HUES64 (cell line): Measurements from ENCODE around the gene TCF7L1.

ENCODE experiments used
- H3K27ac ChIP-seq: 2 replicates; pipeline ENCODE4 v1.7.0; 2013; ENCODE audit warnings: low read depth, low read length, inconsistent platforms
- H3K27me3 ChIP-seq: 2 replicates; pipeline ENCODE4 v1.6.1; 2013; ENCODE audit warnings: mild to moderate bottlenecking, low read length; ENCODE audit not compliant: insufficient read depth
- H3K36me3 ChIP-seq: 2 replicates; pipeline ENCODE4 v1.6.1; 2013; ENCODE audit warnings: mild to moderate bottlenecking, low read length; ENCODE audit not compliant: insufficient read depth
- H3K4me1 ChIP-seq: 2 replicates; pipeline ENCODE4 v1.6.1; 2013; ENCODE audit warnings: mild to moderate bottlenecking, low read length, moderate library complexity; ENCODE audit not compliant: insufficient read depth
- H3K4me3 ChIP-seq: 2 replicates; pipeline ENCODE4 v1.5.1; 2013; ENCODE audit warnings: mild to moderate bottlenecking, low read length, moderate library complexity
- H3K9ac ChIP-seq: 2 replicates; pipeline ENCODE4 v1.6.1; 2013; ENCODE audit warnings: mild to moderate bottlenecking, low read depth, low read length
- H3K9me3 ChIP-seq: 2 replicates; pipeline ENCODE4 v1.6.1; 2013; ENCODE audit warnings: low read depth, low read length; ENCODE audit not compliant: insufficient read depth
- WGBS: fragments of 150-250, 120-280 bp; methylation state at CpG from one replicate; pipeline ENCODE4 v1.1.7; 2013; ENCODE audit warnings: missing lambda C conversion rate; 5-methylcytosine and 5-hydroxymethylcytosine counted together

Gene TCF7L1

GRCh38 chr2:85177031-85177824 is 44.0 kb downstream of the TCF7L1 start:
- no peak overlapping the region for H3K9ac ChIP-seq
- H3K9me3 ChIP-seq, result no peaks in the 10 kb centered on the region
- H3K4me3 ChIP-seq, result no peak overlapping the region
- H3K27ac ChIP-seq, result no peak overlapping the region; the same call in 1 of the 2 replicates
- peaks cover 6% of the 10 kb centered on the region; the same call in 1 of the 2 replicates for H3K36me3 ChIP-seq
- peaks cover 70% of the 10 kb centered on the region for H3K4me1 ChIP-seq
- WGBS, result 95% methylated on average over 6 of the region's 7 CpGs
- H3K27me3 ChIP-seq, result no peaks in the 10 kb centered on the region

- Histone ChIP-seq H3K27ac (peak overlapping the region; percentile 67), H3K4me3 (no peak overlapping the region), H3K9ac (no peak overlapping the region), H3K36me3 (peaks cover 6% of the 10 kb centered on the region; the same call in 1 of the 2 replicates), H3K27me3 (no peaks in the 10 kb centered on the region), H3K9me3 (no peaks in the 10 kb centered on the region), H3K4me1 (peaks cover 70% of the 10 kb centered on the region)
- WGBS, result 88% methylated on average over 1 of the region's 1 CpG
Observed at GRCh38 chr2:85178154-85178553, 45.0 kb downstream of the TCF7L1 start.

GRCh38 chr2:85178980-85179411 is 45.8 kb downstream of the TCF7L1 start:
- no peak overlapping the region for H3K4me3 ChIP-seq
- no peaks in the 10 kb centered on the region for H3K9me3 ChIP-seq
- H3K4me1 ChIP-seq, result peaks cover 69% of the 10 kb centered on the region
- no peaks in the 10 kb centered on the region for H3K27me3 ChIP-seq
- 26% methylated on average over 5 of the region's 5 CpGs for WGBS
- peak overlapping the region; percentile 67 for H3K27ac ChIP-seq
- H3K36me3 ChIP-seq, result peaks cover 6% of the 10 kb centered on the region; the same call in 1 of the 2 replicates
- no peak overlapping the region for H3K9ac ChIP-seq

- H3K27ac ChIP-seq, result peak overlapping the region; percentile 67; the same call in 1 of the 2 replicates
- peaks cover 6% of the 10 kb centered on the region; the same call in 1 of the 2 replicates for H3K36me3 ChIP-seq
- H3K4me1 ChIP-seq, result peaks cover 63% of the 10 kb centered on the region
- H3K9ac ChIP-seq, result no peak overlapping the region
- H3K27me3 ChIP-seq, result no peaks in the 10 kb centered on the region
- no peaks in the 10 kb centered on the region for H3K9me3 ChIP-seq
- WGBS, result 47% methylated on average over 2 of the region's 3 CpGs
- no peak overlapping the region for H3K4me3 ChIP-seq
Observed at GRCh38 chr2:85179541-85179940, 46.3 kb downstream of the TCF7L1 start.

- Histone ChIP-seq H3K27me3 (no peaks in the 10 kb centered on the region), H3K27ac (no peak overlapping the region), H3K36me3 (peaks cover 6% of the 10 kb centered on the region; the same call in 1 of the 2 replicates), H3K9me3 (no peaks in the 10 kb centered on the region), H3K9ac (no peak overlapping the region), H3K4me3 (no peak overlapping the region), H3K4me1 (peaks cover 54% of the 10 kb centered on the region)
- 86% methylated on average over 12 of the region's 12 CpGs for WGBS
Observed at GRCh38 chr2:85180322-85181133, 47.3 kb downstream of the TCF7L1 start.

- Histone ChIP-seq H3K27ac (0 out of 2 replicates have a peak overlapping the region, but pooled peaks have one; percentile 4), H3K27me3 (no peaks in the 10 kb centered on the region), H3K4me3 (no peak overlapping the region), H3K36me3 (peaks cover 6% of the 10 kb centered on the region; the same call in 1 of the 2 replicates), H3K9ac (no peak overlapping the region), H3K4me1 (peaks cover 47% of the 10 kb centered on the region), H3K9me3 (no peaks in the 10 kb centered on the region)
- WGBS, result 59% methylated on average over 5 of the region's 5 CpGs
Observed at GRCh38 chr2:85181134-85181631, 48.0 kb downstream of the TCF7L1 start.

- 92% methylated on average over 11 of the region's 11 CpGs for WGBS
- H3K4me1 ChIP-seq, result peaks cover 44% of the 10 kb centered on the region
- peaks cover 13% of the 10 kb centered on the region for H3K36me3 ChIP-seq
- no peak overlapping the region for H3K9ac ChIP-seq
- H3K9me3 ChIP-seq, result no peaks in the 10 kb centered on the region
- H3K27me3 ChIP-seq, result no peaks in the 10 kb centered on the region
- no peak overlapping the region for H3K27ac ChIP-seq
- no peak overlapping the region for H3K4me3 ChIP-seq
Observed at GRCh38 chr2:85181844-85182456, 48.8 kb downstream of the TCF7L1 start.

- no peak overlapping the region for H3K4me3 ChIP-seq
Observed at GRCh38 chr2:85183076-85183475, 49.9 kb downstream of the TCF7L1 start.

GRCh38 chr2:85183479-85183878 is 50.3 kb downstream of the TCF7L1 start:
- Histone ChIP-seq H3K4me1 (peaks cover 41% of the 10 kb centered on the region), H3K9ac (no peak overlapping the region), H3K9me3 (no peaks in the 10 kb centered on the region), H3K36me3 (peaks cover 13% of the 10 kb centered on the region), H3K27ac (no peak overlapping the region), H3K27me3 (no peaks in the 10 kb centered on the region), H3K4me3 (no peak overlapping the region)
- WGBS, result 70% methylated on average over 4 of the region's 4 CpGs

More at GRCh38 chr2:85183076-85183475, 49.9 kb downstream of the TCF7L1 start:
- no peak overlapping the region for H3K27ac ChIP-seq
- H3K27me3 ChIP-seq, result no peaks in the 10 kb centered on the region
- H3K4me1 ChIP-seq, result peaks cover 41% of the 10 kb centered on the region
- no peak overlapping the region for H3K9ac ChIP-seq
- 92% methylated on average over 3 of the region's 3 CpGs for WGBS
- H3K9me3 ChIP-seq, result no peaks in the 10 kb centered on the region
- peaks cover 15% of the 10 kb centered on the region for H3K36me3 ChIP-seq

- H3K27me3 ChIP-seq, result no peaks in the 10 kb centered on the region
- H3K36me3 ChIP-seq, result peaks cover 13% of the 10 kb centered on the region
- 95% methylated on average over 9 of the region's 9 CpGs for whole genome bisulfite sequencing
- no peaks in the 10 kb centered on the region for H3K9me3 ChIP-seq
- H3K27ac ChIP-seq, result no peak overlapping the region
- H3K4me3 ChIP-seq, result no peak overlapping the region
- H3K4me1 ChIP-seq, result peaks cover 41% of the 10 kb centered on the region
- no peak overlapping the region for H3K9ac ChIP-seq
Observed at GRCh38 chr2:85184231-85184630, 51.0 kb downstream of the TCF7L1 start.
